GM19239 (cell line): ENCODE measurements around the gene NPLOC4.
"Not testable (repeated sequence)": the region's sequence is repeated elsewhere in the genome, so short reads cannot be mapped to it uniquely, and the experiment has no call there.

Source experiments
- DNase-seq: peaks from one replicate; pipeline ENCODE4 v3.0.0; 2011; ENCODE audit warnings: low spot score; ENCODE audit not compliant: insufficient read length
- FAIRE-seq: peaks from 2 replicates; lab custom pipeline; 2011; peaks lifted over from hg19 to GRCh38; lab: Jason Lieb, UNC

Gene NPLOC4

GRCh38 chr17:81599719-81600486, 37.0 kb downstream of the NPLOC4 start:
- FAIRE-seq: no peak

GRCh38 chr17:81593105-81593871, 43.6 kb downstream of the NPLOC4 start:
- FAIRE-seq (no peak), DNase-seq (no peak)

More at GRCh38 chr17:81599719-81600486, 37.0 kb downstream of the NPLOC4 start:
- no peak for DNase-seq

- DNase-seq (no peak), FAIRE-seq (no peak)
These were observed 44.9 kb downstream of the NPLOC4 start for GRCh38 chr17:81591971-81592370.

GRCh38 chr17:81590121-81590520, 46.8 kb downstream of the NPLOC4 start:
- FAIRE-seq: no peak
- no peak for DNase-seq

GRCh38 chr17:81589612-81590011, 47.3 kb downstream of the NPLOC4 start:
- FAIRE-seq: no peak
- DNase-seq: no peak

GRCh38 chr17:81586096-81586495, 50.8 kb downstream of the NPLOC4 start:
- DNase-seq (no peak), FAIRE-seq (no peak)

- not testable (repeated sequence) for DNase-seq, FAIRE-seq
These were observed 52.1 kb downstream of the NPLOC4 start for GRCh38 chr17:81584771-81585170.

GRCh38 chr17:81583589-81584342, 53.1 kb downstream of the NPLOC4 start:
- FAIRE-seq: no peak

GRCh38 chr17:81582749-81583148, 54.2 kb downstream of the NPLOC4 start:
- FAIRE-seq (no peak), DNase-seq (no peak)

More at GRCh38 chr17:81583589-81584342, 53.1 kb downstream of the NPLOC4 start:
- no peak for DNase-seq

GRCh38 chr17:81582341-81582740, 54.6 kb downstream of the NPLOC4 start:
- no peak for DNase-seq
- FAIRE-seq: no peak

- FAIRE-seq: no peak
- DNase-seq: no peak
These were observed 55.2 kb downstream of the NPLOC4 start for GRCh38 chr17:81581758-81582157.

- FAIRE-seq: no peak
These were observed 56.4 kb downstream of the NPLOC4 start for GRCh38 chr17:81580481-81580880.

GRCh38 chr17:81579821-81580321, 57.0 kb downstream of the NPLOC4 start:
- no peak for FAIRE-seq

More at GRCh38 chr17:81580481-81580880, 56.4 kb downstream of the NPLOC4 start:
- no peak for DNase-seq

GRCh38 chr17:81579298-81579697, 57.6 kb downstream of the NPLOC4 start:
- no peak for DNase-seq
- no peak for FAIRE-seq

More at GRCh38 chr17:81579821-81580321, 57.0 kb downstream of the NPLOC4 start:
- no peak for DNase-seq

- FAIRE-seq: no peak
- no peak for DNase-seq
These were observed 58.2 kb downstream of the NPLOC4 start for GRCh38 chr17:81578561-81579225.

- FAIRE-seq: no peak
- no peak for DNase-seq
These were observed 58.9 kb downstream of the NPLOC4 start for GRCh38 chr17:81578038-81578441.

- FAIRE-seq (no peak), DNase-seq (no peak)
These were observed 59.5 kb downstream of the NPLOC4 start for GRCh38 chr17:81577278-81578000.

- no peak for DNase-seq
- no peak for FAIRE-seq
These were observed 60.2 kb downstream of the NPLOC4 start for GRCh38 chr17:81576621-81577277.

- FAIRE-seq (no peak), DNase-seq (no peak)
These were observed 61.1 kb downstream of the NPLOC4 start for GRCh38 chr17:81575836-81576235.
